CD4-positive, alpha-beta T cell (primary cell): ENCODE data around the gene TEF. TPM values are rescaled to one million over a fixed set of nuclear protein-coding genes. Genes with fewer than 3 reads are reported as not detected.

Source experiments
- ATAC-seq: fragments of 200-7000 bp; cut with Tn5 transposase; one replicate; pipeline ENCODE4 v1.10.0; 2022; ENCODE audit warnings: mild to moderate bottlenecking; ENCODE audit not compliant: poor library complexity
- CTCF ChIA-PET: fragments of 350-600 bp; sonication (Branson Sonifier 250); formaldehyde crosslinking; loops from one replicate; lab custom pipeline; 2021; ENCODE audit warnings: antibody characterized with exemption, inconsistent platforms; lab: Charles Lee
- POLR2A ChIA-PET: fragments of 350-600 bp; sonication (Branson Sonifier 250); formaldehyde crosslinking; loops from one replicate; lab custom pipeline; 2021; ENCODE audit warnings: antibody characterized with exemption, inconsistent platforms; lab: Charles Lee
- DNase-seq, 14 experiments: peaks; one replicate each; pipeline ENCODE4 v3.0.0-alpha.2; 2013 to 2020; ENCODE audit warnings: mixed read lengths in 2 of 14
- H3K27ac ChIP-seq, 2 donors: one replicate each; pipeline versions ENCODE4 v1.5.1 to v1.7.0; 2013; ENCODE audit warnings: low read length in 2 of 2, low read depth in 1 of 2, mild to moderate bottlenecking in 1 of 2
- H3K27me3 ChIP-seq, 2 experiments: 1 replicate in 1 of 2; 2 replicates in 1 of 2; pipeline versions ENCODE4 v1.6.1 to v1.7.0; 2013; ENCODE audit warnings: low read length in 2 of 2, control low read depth in 1 of 2, mild to moderate bottlenecking in 1 of 2, moderate library complexity in 1 of 2; ENCODE audit not compliant: insufficient read depth in 2 of 2, control insufficient read depth in 1 of 2
- H3K36me3 ChIP-seq: one replicate; pipeline ENCODE4 v1.6.1; 2013; ENCODE audit warnings: low read length, control low read depth; ENCODE audit not compliant: insufficient read depth
- H3K4me1 ChIP-seq: one replicate; pipeline ENCODE4 v1.6.1; 2013; ENCODE audit warnings: low read length, control low read depth; ENCODE audit not compliant: insufficient read depth
- H3K4me3 ChIP-seq: one replicate; pipeline ENCODE4 v1.5.1; 2013; ENCODE audit warnings: mild to moderate bottlenecking, low read length, moderate library complexity
- H3K9me3 ChIP-seq, 2 experiments: 1 replicate in 1 of 2; 2 replicates in 1 of 2; pipeline versions ENCODE4 v1.6.1 to v1.7.0; 2013; ENCODE audit warnings: low read length in 2 of 2, mild to moderate bottlenecking in 2 of 2, control low read depth in 1 of 2, moderate library complexity in 1 of 2; ENCODE audit not compliant: control insufficient read depth in 1 of 2, insufficient read depth in 1 of 2
- H3K27ac Mint-ChIP-seq: one replicate; pipeline ENCODE4 v1.8.0; 2020; ENCODE audit warnings: mixed read lengths
- H3K27me3 Mint-ChIP-seq: one replicate; pipeline ENCODE4 v1.8.0; 2021; ENCODE audit warnings: mixed read lengths
- H3K36me3 Mint-ChIP-seq: one replicate; pipeline ENCODE4 v1.8.0; 2021; ENCODE audit warnings: low read depth, mixed read lengths
- H3K4me1 Mint-ChIP-seq: one replicate; pipeline ENCODE4 v1.8.0; 2021; ENCODE audit warnings: low read depth, mixed read lengths
- H3K4me3 Mint-ChIP-seq: one replicate; pipeline ENCODE4 v1.8.0; 2020; ENCODE audit warnings: mild to moderate bottlenecking, mixed read lengths
- H3K9me3 Mint-ChIP-seq: one replicate; pipeline ENCODE4 v1.8.0; 2020; ENCODE audit warnings: mixed read lengths
- intact Hi-C, 2 experiments: fragments of 100-400 bp; cut with DNase I in 1 of 2; cut with micrococcal nuclease in 1 of 2; formaldehyde crosslinking; loops; one replicate each; pipeline versions ENCODE4 v1.15.1 to v1.9.0; 2023 to 2025; cut with DNase I, micrococcal nuclease
- total RNA-seq, 174 experiments: library from RNA in 2 of 174; stranded (reverse) in 2 of 174; gene quantifications; one replicate each; pipeline ENCODE4 v1.2.3 and lab custom pipeline; 2021 to 2026
- TF ChIP-seq, protein P1 (sequence below): fragments of 200-600 bp; IDR thresholded peaks from one replicate; pipeline ENCODE4 v1.8.0; 2022; ENCODE audit warnings: antibody characterized with exemption, mild to moderate bottlenecking

The TEF gene
- total RNA-seq, 2 experiments from 2014 or later = 2.4 to 2.6 TPM

- Histone ChIP-seq H3K27ac (no peak overlapping the region), H3K27me3 (no peaks in the 10 kb centered on the region), H3K4me3 (no peak overlapping the region), H3K36me3 (peaks cover 59% of the 10 kb centered on the region), H3K9me3 (no peaks in the 10 kb centered on the region), H3K4me1 (peaks cover 9% of the 10 kb centered on the region)
- peaks cover 54% of the 10 kb centered on the region for H3K36me3 Mint-ChIP-seq
- ATAC-seq (no peak), DNase-seq (no peak)
- H3K9me3 Mint-ChIP-seq = no peaks in the 10 kb centered on the region
- peaks cover 10% of the 10 kb centered on the region for H3K4me1 Mint-ChIP-seq
- ChIA-PET CTCF (no interaction called here), POLR2A (no interaction called here)
- H3K4me3 Mint-ChIP-seq = no peak overlapping the region
- intact Hi-C loops = no loop called here
- TF ChIP-seq, protein P1, sequence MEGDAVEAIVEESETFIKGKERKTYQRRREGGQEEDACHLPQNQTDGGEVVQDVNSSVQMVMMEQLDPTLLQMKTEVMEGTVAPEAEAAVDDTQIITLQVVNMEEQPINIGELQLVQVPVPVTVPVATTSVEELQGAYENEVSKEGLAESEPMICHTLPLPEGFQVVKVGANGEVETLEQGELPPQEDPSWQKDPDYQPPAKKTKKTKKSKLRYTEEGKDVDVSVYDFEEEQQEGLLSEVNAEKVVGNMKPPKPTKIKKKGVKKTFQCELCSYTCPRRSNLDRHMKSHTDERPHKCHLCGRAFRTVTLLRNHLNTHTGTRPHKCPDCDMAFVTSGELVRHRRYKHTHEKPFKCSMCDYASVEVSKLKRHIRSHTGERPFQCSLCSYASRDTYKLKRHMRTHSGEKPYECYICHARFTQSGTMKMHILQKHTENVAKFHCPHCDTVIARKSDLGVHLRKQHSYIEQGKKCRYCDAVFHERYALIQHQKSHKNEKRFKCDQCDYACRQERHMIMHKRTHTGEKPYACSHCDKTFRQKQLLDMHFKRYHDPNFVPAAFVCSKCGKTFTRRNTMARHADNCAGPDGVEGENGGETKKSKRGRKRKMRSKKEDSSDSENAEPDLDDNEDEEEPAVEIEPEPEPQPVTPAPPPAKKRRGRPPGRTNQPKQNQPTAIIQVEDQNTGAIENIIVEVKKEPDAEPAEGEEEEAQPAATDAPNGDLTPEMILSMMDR = no peak
- no peak overlapping the region for H3K27ac Mint-ChIP-seq
- no peaks in the 10 kb centered on the region for H3K27me3 Mint-ChIP-seq
Measured at GRCh38 chr22:41339823-41340222, 41.9 kb upstream of the TEF start.

DNA sequence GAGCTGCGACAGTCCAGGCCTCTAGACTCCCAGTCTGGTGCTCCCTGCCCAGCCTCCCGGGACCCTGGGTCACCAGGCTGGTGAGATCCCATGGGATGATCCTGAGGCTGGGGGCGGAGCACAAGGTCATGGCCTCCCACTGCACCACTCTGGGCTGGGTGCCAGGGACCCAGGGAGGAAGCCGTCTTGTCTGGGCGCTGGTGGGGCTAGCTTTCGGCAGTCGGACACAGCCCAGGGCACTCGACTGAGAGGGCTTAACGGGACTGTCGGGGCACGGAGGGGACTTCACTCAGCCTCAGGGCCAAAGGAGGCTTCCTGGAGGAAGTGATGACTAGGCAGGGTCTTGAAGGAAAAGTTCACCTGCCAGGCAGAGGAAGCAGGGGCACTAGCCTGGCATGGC lies 41.4 kb upstream of the TEF start:
- Histone ChIP-seq H3K27me3 (no peaks in the 10 kb centered on the region), H3K4me3 (no peak overlapping the region), H3K9me3 (no peaks in the 10 kb centered on the region), H3K36me3 (peaks cover 55% of the 10 kb centered on the region), H3K27ac (no peak overlapping the region), H3K4me1 (peaks cover 9% of the 10 kb centered on the region)
- ChIA-PET POLR2A (no interaction called here), CTCF (no interaction called here)
- no peak for ATAC-seq
- no peak for DNase-seq
- peaks cover 6% of the 10 kb centered on the region for H3K4me1 Mint-ChIP-seq
- no peak overlapping the region for H3K27ac Mint-ChIP-seq
- intact Hi-C loops = no loop called here
- peaks cover 50% of the 10 kb centered on the region for H3K36me3 Mint-ChIP-seq
- no peaks in the 10 kb centered on the region for H3K27me3 Mint-ChIP-seq
- H3K9me3 Mint-ChIP-seq = no peaks in the 10 kb centered on the region
- no peak overlapping the region for H3K4me3 Mint-ChIP-seq
- TF ChIP-seq, protein P1 = no peak

GRCh38 chr22:41341012-41341411 lies 40.7 kb upstream of the TEF start:
- Mint-ChIP-seq H3K4me3 (no peak overlapping the region), H3K9me3 (no peaks in the 10 kb centered on the region), H3K4me1 (no peaks in the 10 kb centered on the region), H3K36me3 (peaks cover 50% of the 10 kb centered on the region), H3K27me3 (no peaks in the 10 kb centered on the region), H3K27ac (no peak overlapping the region)
- Histone ChIP-seq H3K4me3 (no peak overlapping the region), H3K36me3 (peaks cover 61% of the 10 kb centered on the region), H3K9me3 (no peaks in the 10 kb centered on the region), H3K4me1 (peaks cover 9% of the 10 kb centered on the region), H3K27me3 (no peaks in the 10 kb centered on the region), H3K27ac (no peak overlapping the region)
- DNase-seq (no peak), ATAC-seq (no peak)
- ChIA-PET CTCF (no interaction called here), POLR2A (no interaction called here)
- TF ChIP-seq, protein P1 = no peak
- intact Hi-C loops = no loop called here
